HG02870 (cell line): Measurements from ENCODE around the gene POLR3A.

ENCODE experiments used
- ATAC-seq: cut with Tn5 transposase; IDR thresholded peaks from one replicate; pipeline ENCODE4 v1.9.1; 2021; ENCODE audit warnings: mild to moderate bottlenecking, moderate library complexity; ENCODE audit not compliant: unreplicated experiment

The POLR3A gene

DNA sequence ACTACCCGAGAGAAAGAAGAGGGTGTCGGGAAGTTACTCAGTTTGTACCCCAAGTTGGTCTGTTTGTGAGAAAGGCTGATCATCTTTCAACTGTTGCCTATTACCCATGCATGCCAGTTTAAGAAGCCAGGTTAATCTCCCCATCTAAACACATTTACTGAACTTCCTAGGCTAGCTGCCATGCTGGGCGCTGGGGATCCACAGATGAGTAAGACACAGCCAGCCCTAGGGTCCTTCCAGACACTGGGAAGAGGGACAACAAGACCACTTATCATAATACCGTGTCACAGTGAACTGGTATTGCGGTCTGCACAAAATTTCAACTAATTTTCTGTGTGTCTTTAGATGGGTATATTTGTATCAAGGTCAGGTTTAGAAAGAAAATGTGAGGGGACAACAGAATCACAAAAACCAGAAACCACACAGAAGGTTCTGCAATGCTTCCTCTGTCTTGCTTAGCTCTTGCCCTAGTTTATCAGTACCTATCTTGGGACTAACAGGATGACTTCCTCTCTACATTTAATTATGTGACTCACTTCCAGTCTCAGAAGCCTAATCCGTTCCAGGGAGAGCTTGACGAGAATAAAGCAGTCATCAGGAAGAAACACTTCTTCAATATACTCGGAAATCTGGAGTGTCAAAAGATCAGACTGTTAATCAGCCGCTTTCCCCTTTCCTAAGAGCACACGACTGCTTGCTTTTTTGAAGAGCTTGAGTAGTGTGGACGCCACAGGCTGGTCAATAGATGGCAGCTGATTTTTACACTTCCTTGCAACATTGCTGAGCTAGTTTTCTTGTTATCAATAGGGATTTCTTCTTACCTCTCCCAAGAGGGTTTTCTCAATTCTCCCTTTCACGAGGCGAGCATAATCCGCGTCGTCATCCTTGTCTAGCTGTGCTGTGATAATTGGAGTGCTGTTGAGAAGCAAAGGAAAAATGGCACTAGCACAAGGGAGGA lies 45.7 kb downstream of the POLR3A start:
- ATAC-seq, result no peak

DNA sequence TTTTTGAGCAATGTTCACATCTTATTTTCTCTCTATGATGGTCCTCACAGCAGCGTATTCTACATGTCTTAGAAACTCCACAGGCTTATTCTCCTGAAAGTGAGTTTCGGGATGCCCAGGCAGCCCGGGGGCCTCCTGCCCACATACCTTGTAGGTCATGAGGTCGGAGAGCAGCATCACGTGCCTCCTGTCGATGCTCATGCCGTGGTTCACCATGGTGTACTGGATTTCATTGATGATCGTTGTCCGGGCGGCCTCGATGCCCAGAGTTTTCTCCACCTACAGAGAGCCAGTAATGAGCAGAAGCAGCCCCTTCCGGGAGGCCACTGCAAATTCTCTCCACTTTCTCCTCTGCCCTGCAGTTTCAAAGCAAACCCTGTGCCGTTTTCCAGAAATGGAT lies 48.0 kb downstream of the POLR3A start:
- no peak for ATAC-seq

DNA sequence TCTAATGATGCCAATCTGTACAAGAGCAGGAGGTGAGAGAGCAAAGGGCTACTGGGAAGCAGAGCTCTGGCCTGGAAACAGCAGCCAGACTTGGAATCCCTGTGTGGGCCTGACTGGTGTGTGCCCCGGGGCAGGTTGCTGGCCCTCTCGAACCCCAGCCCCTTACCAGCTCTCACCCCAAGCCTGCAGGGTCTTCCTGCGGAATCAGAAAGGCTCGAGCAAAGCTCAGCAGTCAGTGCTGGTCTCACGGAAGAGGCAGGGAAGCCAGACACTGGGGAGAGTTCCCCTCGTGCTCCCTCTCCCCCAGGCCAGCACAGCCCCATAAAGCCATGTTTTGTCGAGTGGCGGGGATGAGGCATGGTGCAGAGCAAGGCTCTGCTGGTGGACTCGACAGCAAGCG lies 50.1 kb downstream of the POLR3A start:
- ATAC-seq, result no peak

DNA sequence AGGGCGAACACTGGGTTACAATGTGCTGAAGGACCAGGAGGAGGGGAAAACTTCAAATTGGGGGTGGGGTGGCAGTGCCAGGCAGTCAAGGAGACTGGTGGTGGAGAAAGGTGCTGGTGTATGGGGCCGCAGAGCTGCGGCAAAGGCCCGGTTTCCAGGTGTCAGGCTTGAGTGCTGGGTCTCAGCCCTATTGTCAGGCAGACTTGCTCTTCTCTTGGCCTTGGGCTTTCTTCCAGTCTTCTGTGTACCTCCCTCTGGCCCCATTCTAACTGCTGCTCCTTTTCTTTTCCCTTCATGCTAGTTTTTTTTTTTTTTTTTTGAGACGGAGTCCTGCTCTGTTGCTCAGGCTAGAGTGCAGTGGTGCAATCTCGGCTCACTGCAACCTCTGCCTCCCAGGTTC lies 51.0 kb downstream of the POLR3A start:
- ATAC-seq, result no peak

DNA sequence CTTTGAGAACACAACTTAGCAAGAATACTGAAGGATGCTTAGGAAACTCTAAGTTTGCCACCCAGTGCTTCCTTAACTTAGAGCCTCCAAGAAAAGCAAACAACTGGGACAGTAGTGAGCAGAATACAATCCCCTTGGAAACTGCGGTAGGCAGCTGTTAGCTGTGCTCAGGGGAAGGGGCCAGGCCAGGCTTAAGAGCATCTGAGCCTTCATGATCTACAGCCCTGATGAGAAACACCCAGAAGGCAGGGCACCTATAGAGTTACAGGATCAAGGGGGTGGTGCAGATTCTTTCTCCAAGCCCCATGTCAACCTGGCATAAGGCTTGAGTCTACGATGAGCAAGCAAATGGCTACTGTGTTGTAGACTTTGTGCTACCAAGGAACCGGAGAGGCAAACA lies 51.4 kb downstream of the POLR3A start:
- no peak for ATAC-seq

DNA sequence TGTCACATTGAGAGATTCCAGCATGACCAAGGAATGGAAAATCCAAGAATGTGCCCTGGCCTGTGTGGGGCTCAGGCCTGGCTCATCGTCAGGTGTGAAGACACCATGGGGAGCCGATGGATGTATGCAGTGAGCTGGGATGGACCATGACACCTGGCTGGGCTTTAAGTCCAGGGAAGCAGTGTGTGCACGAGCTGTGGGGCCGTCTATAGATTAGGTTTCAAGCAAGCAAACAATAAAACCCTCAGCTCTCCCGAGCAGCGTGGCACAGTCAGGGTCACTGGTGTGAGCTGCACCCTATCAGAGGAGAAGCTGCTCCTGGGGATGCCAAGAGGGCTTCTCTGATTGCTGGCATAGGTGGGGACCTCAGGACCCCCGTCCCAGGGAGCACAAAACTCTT lies 52.3 kb downstream of the POLR3A start:
- ATAC-seq, result no peak

DNA sequence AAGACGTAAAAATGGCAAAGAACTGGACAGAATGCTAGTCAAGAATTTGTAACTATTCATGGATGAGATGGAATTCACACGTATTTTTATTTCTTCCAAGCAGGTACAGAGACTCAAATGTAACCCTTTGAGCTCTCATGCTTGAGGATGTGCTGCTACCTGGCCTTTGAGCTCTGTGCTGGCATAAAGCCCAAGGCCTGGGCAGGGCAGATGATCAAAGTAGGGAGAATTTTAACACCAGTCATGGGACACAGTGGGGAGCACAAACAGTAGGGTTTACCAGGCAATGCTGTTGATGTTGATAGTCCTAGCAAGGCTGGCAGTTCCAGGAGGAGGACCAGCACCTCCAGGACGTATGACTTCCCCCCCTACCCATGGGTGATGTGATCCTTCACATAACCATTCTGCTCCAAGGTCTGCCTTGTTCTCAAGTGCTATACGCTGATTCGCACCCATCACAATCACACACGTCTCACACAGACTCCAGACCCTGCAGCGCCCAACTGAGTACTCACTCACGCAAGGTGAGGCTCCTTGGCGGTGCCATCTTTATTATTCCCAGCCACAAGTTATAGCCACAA lies 54.1 kb downstream of the POLR3A start:
- no peak for ATAC-seq

DNA sequence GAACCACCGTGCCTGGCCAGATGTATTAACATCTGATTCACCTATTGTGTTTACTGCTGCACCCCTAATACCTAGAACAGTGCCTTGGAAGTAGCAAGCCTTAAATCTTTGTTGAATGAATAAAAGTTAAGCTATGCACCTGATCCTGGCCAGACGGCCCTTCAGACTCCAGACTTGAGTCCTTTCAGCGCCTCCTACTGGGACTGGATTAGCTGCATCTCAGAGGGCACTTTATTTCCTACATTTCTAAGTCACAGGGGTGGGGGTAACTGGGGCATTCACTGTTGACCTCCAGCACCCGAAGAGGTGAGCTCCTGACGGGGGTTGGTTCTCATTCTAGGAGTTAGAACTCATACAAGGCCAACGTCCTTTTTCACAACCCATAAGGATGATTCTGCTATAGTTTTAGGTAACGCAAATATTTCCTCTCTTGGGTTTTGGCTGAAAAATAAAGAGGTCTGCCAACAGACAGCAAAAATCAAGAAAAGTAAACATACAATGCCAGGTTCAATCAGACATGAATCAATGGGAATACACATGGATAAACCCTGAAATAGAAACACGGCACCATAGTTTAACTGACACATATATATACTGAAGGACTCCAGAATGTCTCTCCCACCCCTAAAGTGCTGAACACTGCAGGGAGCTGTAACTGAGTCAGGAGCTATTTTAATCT lies 54.8 kb downstream of the POLR3A start:
- no peak for ATAC-seq

DNA sequence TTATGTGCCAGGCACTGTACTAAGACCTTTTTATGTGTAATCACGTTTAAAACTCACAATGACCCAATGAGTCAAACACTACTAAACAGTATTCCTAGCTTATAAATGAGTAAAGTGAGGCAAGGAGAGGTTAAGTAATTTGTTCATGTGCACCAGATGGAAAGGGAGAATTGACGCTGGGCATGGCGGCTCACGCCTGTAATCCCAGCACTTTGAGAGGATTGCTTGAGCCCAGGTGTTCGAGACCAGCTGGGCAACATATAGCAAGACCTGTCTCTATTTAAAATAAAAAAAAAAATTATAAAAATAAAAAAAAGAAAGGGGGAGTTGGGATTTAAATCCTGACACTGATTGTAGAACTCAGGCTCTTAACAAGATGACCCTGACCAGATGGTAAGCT lies 56.0 kb downstream of the POLR3A start:
- ATAC-seq, result no peak

DNA sequence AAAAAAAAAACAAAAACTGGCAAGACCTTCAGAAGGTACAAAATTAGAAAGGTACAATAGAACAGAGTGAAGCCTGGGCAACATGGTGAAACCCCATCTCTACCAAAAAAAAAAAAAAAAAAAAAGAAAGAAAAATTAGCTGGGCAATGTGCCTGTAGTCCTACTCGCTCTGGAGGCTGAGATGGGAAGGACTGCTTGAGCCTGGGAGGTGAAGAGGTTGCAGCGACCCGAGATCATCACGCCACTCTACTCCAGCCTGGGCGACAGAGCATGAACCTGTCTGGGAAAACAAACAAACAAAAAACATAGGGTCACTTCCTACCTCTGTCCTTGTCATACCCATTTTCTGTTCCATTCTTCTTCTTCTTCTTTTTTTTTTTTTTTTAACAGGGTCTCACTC lies 57.2 kb downstream of the POLR3A start:
- ATAC-seq, result no peak

DNA sequence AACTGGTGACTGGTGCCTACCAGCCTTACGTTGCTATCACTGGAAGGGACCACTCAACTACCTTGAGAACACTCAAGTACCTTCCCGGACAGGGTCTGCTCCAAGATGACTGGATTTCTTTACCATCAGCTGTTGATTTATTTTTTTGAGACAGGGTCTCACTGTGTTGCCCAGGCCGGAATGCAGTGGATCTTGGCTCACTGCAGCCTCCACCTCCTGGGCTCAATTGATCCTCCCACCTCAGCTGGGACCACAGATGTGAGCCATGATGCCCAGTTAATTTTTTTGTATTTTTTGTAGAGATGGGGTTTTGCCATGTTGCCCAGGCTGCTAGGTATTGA lies 57.5 kb downstream of the POLR3A start:
- ATAC-seq, result no peak

DNA sequence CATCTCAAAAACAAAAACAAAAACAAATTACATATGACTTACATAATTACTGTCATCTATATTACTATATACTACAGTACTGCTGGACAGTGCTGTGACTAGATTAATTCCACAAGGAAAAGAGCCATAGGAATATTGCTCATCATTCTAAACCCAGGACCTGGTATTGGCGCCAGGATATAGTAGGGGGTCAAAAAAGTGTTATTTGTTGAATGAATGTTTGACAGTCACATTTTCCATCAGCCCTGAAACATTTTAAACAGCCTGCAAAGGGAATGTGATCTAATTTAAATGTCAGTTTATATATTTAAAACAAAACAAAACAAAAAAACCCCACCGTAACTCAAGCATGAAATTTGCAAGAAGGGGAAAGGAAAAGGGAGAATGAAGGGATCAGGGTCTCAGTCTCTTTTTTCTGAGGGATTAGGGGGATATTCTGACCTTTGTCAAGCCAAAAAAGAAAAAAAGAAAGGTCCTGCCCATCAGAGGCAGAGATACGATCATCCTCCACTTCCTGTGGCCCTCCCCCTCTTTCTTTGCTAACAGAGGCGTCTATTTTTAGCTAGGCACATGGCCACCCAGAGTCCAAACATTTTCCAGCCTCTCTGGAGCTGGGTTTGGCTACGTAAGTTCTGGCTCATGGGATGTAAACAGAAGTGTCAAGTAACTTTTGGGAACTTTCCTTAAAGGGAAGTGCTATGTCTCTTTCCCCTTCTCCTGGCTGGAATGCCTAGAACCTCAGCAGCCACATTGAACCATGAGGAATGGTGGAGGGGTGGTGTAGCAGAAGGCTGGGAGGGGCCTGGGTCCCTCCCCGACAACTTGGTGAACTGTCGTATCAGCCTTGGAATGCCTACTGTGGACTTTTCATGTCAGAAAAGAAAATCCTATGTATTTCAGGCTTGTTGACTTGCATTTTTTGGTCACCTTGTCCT lies 58.2 kb downstream of the POLR3A start:
- ATAC-seq, result no peak

DNA sequence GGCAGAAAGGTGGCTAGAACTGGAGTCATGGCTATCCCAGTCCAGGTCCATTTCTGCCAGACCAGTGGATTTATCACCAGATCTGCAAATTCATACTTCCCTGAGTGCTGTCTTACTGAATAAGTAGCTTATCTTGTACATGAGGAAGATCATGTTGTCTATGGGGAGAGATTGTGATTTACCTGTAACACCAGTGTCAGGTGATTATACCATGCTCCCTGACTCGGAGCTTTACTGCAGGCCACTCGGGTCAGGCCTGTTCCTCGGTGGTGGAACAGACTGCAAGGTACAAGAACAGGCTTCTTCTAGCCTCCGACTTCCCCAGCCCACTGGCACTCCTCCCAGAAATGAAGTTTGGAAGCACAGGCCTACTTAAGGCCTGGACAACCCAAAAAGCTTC lies 60.2 kb downstream of the POLR3A start:
- ATAC-seq, result no peak

DNA sequence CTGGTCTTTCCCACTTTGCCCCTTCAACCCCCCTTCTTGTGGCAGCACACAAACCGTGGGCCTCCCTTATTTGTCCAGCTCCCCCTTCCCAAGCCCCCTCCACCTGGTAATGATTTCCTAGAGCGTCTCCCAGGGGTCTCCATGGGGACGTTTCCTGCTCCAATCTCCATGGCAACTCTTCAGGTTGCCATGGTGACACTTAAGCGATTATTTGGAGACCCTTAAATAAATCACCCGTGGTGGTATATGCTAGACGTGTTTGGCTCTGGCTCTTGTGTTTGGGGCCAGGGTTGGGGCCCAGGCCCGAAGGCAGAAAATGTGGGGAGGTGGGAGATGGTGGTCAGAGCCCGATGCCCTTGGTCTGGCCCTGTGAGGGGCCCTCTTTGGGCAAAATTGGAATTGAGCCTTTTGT lies 61.7 kb downstream of the POLR3A start:
- no peak for ATAC-seq

DNA sequence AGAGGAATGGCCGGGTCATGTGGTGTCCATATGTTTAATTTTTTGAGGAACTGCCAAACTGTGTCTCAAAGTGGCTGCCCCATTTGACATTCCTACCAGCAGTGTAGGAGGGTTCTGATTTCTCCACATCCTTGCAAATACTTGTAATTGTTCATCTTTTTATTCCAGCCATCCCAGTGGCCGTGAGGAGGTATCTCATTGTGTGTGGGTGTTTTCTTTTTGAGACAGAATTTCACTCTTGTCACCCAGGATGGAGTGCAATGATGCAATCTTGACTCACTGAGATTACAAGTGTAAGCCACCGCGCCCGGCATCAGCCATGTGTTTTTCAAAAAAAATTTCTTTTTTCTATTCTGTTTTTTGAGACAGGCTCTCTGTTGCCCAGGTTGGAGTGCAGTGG lies 64.0 kb downstream of the POLR3A start:
- no peak for ATAC-seq

DNA sequence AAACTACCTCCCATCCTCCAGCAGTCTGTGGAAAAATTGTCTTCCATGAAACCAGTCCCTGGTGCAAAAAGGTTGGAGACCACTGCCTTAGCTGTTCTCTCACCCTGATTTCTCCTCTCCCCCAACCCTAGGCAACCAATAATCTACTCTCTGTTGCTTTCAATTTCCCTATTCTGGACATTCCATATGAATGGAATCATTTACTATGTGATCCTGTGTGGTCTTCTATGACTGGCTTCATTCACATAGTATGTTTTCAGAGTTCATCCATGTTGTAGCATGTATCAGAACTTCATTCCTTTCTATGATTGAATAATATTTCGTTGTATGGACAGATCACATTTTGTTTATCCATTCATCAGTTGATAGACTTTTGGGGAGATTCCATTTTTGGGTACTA lies 64.5 kb downstream of the POLR3A start:
- no peak for ATAC-seq

DNA sequence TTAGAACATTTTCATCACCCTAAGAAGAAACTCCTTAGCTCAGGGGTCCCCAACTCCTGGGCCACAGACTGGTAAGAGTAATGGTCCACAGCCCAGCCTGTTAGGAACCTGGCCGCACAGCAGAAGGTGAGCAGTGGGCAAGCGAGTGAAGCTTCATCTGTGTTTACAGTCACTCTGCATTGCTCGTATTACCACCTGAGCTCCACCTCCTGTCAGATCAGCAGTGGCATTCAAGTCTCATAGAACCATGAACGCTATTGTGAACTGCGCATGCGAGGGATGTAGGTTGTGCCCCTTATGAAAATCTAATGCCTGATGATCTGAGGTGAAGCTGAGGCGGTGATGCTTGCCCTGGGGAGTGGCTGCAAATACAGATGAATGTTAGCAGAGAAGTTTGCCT lies 65.4 kb downstream of the POLR3A start:
- ATAC-seq, result no peak

DNA sequence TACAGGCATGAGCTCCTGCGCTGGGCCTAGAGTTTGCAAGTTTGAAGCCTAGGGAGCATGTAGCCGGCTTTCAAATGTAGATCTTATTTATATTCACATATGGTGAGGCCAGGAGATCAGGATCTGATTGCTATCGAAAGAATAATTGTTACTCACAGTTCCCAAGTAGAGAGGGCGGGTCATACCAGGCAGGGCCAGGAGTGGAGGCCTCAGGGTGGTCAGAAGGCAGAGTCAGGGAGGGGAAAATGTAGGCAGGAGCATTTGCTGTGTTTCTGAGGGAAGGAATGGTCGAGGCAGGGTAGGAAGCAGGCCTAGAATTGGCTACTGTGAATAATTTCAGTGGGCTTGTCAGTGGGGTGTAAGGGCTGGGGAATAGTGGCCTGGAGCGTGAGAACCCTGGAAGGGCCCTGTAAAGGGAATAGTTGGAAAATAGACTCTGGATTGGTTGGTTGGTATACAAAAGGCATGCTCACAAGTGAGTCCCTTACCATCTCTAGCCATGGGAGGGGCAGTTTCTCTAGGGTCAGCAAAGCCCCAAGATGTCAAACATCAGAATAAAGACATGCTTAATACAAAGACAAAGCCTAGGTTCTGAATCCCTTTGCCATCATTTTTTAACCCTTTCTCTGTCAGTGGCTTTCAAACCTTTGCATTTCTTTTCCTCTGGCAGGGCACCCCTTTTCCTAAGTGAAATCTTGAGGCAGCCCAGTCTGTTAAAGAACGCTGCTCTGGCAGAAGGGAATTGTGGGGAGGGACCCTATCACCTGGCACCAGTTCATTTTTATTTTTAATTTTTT lies 66.8 kb downstream of the POLR3A start:
- no peak for ATAC-seq

DNA sequence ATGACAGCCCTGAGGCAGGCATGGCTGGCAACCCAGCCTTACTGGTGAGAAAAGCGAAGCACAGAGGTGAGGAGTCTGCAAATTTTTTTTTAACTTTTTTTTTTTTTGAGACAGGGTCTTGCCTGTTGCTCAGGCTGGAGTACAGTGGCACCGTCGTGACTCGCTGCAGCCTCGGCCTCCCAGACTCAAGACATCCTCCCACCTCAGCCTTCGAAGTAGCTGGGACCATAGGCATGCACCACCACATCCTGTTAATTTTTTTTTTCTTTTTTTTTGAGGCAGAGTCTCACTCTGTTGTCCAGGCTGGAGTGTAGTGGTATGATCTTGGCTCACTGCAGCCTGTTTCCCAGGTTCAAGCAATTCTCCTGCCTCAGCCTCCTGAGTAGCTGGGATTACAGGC lies 67.6 kb downstream of the POLR3A start:
- no peak for ATAC-seq

DNA sequence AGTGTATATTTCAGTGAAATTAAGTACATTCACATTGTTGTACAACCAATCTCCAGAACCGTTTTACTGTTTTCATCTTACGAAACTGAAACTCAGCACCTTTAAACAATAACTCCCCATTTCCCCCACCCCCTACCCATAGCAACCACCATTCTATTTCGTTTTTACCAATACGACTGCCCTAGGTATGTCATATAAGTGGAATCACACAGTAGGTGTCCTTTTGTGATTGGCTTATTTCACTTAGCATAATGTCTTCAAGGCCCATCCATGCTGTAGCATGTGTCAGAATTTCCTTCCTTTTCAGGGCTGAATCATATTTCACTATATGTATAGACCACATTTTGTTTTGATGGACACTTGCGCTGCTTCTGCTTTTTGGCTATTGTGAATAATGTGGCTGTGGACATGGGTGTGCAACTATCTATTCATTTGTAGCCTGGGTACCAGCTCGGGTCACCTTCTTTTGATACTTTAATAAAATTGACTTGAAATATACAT lies 68.4 kb downstream of the POLR3A start:
- no peak for ATAC-seq
